Activated CD8-positive, alpha-beta memory T cell treated with anti-CD3 and anti-CD28 coated beads, Interleukin-2, amount 10 ng/mL, durations not matched to agents 7 days and 5 days (primary cell): Measurements from ENCODE around the gene OSCP1. TPM values are rescaled to one million over a fixed set of nuclear protein-coding genes. Genes with fewer than 3 reads are reported as not detected.
"Not testable (repeated sequence)": the region's sequence is repeated elsewhere in the genome, so short reads cannot be mapped to it uniquely, and the experiment has no call there.

ENCODE experiments used
- ATAC-seq: fragments of 150-1000 bp; cut with Tn5 transposase; one replicate; pipeline ENCODE4 v1.10.0; 2021; ENCODE audit warnings: moderate library complexity
- CTCF ChIA-PET: fragments of 350-600 bp; sonication (Branson Sonifier 250); formaldehyde crosslinking; loops from one replicate; lab custom pipeline; 2021; ENCODE audit warnings: antibody characterized with exemption; lab: Charles Lee
- DNase-seq: peaks from one replicate; pipeline ENCODE4 v3.0.0-alpha.2; 2020
- H3K27ac Mint-ChIP-seq: one replicate; pipeline ENCODE4 v1.8.0; 2021; ENCODE audit warnings: mild to moderate bottlenecking, mixed read lengths
- H3K27me3 Mint-ChIP-seq: one replicate; pipeline ENCODE4 v1.8.0; 2021; ENCODE audit warnings: mixed read lengths
- H3K36me3 Mint-ChIP-seq: one replicate; pipeline ENCODE4 v1.8.0; 2021; ENCODE audit warnings: mild to moderate bottlenecking, mixed read lengths
- H3K4me1 Mint-ChIP-seq: one replicate; pipeline ENCODE4 v1.8.0; 2021; ENCODE audit warnings: mixed read lengths
- H3K4me3 Mint-ChIP-seq: one replicate; pipeline ENCODE4 v1.8.0; 2021; ENCODE audit warnings: mild to moderate bottlenecking, moderate library complexity, mixed read lengths
- H3K9me3 Mint-ChIP-seq: one replicate; pipeline ENCODE4 v1.8.0; 2022; ENCODE audit warnings: low read depth, mixed read lengths
- total RNA-seq, 2 experiments: library from RNA; stranded (reverse); gene quantifications; one replicate each; pipeline ENCODE4 v1.2.3, GENCODE V29; 2021

The OSCP1 gene
- 1 to 10 TPM in 1 of 2 experiments, under 1 TPM in 1; 0.85 to 1.3 TPM for total RNA-seq

- peaks cover 10% of the 10 kb centered on the region for H3K36me3 Mint-ChIP-seq
- H3K27me3 Mint-ChIP-seq = no peaks in the 10 kb centered on the region
- ATAC-seq (peak; percentile 99), DNase-seq (peak; percentile 93)
- H3K9me3 Mint-ChIP-seq = no peaks in the 10 kb centered on the region
- H3K27ac Mint-ChIP-seq = peak within 1 kb of the TSS; percentile 83
- CTCF ChIA-PET = interaction anchor here (0.8 to 1.7 kb wide), 16 partner anchors 9 to 301 kb away, joined by 3 to 7 read pairs (median 3); partner anchors contain the start of genes MRPS15, SH3D21 and TRAPPC3
- H3K4me3 Mint-ChIP-seq = peak within 1 kb of the TSS; percentile 81
- H3K4me1 Mint-ChIP-seq = peaks cover 26% of the 10 kb centered on the region
Measured at GRCh38 chr1:36450270-36450918, at the start of gene OSCP1. Gene OSCP1 (minus strand): TSS chr1:36450451. CDS start chr1:36450369, 82 bp downstream.

GRCh38 chr1:36497207-36497606 lies 47.0 kb upstream of the OSCP1 start:
- no peak overlapping the region for H3K27ac Mint-ChIP-seq

GRCh38 chr1:36494971-36495370 lies 44.7 kb upstream of the OSCP1 start:
- Mint-ChIP-seq H3K4me3 (no peak overlapping the region), H3K27me3 (peaks cover 26% of the 10 kb centered on the region), H3K36me3 (no peaks in the 10 kb centered on the region), H3K9me3 (no peaks in the 10 kb centered on the region), H3K4me1 (no peaks in the 10 kb centered on the region), H3K27ac (no peak overlapping the region)
- CTCF ChIA-PET = no interaction called here
- ATAC-seq (no peak), DNase-seq (no peak)

More at GRCh38 chr1:36497207-36497606, 47.0 kb upstream of the OSCP1 start:
- H3K4me3 Mint-ChIP-seq = no peak overlapping the region
- H3K27me3 Mint-ChIP-seq = peaks cover 24% of the 10 kb centered on the region
- no peaks in the 10 kb centered on the region for H3K4me1 Mint-ChIP-seq
- no peaks in the 10 kb centered on the region for H3K36me3 Mint-ChIP-seq
- CTCF ChIA-PET = interaction anchor here (1.0 kb wide), 1 partner anchor 19 kb away, joined by 3 read pairs; no protein-coding TSS in a partner anchor
- ATAC-seq (no peak), DNase-seq (no peak)
- no peaks in the 10 kb centered on the region for H3K9me3 Mint-ChIP-seq

GRCh38 chr1:36493524-36493923 lies 43.3 kb upstream of the OSCP1 start:
- H3K36me3 Mint-ChIP-seq = no peaks in the 10 kb centered on the region
- H3K27me3 Mint-ChIP-seq = peaks cover 27% of the 10 kb centered on the region
- H3K4me1 Mint-ChIP-seq = no peaks in the 10 kb centered on the region
- no peak overlapping the region for H3K27ac Mint-ChIP-seq
- ATAC-seq (no peak), DNase-seq (no peak)
- CTCF ChIA-PET = interaction anchor here (1.6 to 2.3 kb wide), 2 partner anchors 23 to 83 kb away, joined by 4 to 8 read pairs; no protein-coding TSS in a partner anchor
- no peaks in the 10 kb centered on the region for H3K9me3 Mint-ChIP-seq
- H3K4me3 Mint-ChIP-seq = no peak overlapping the region

- H3K27ac Mint-ChIP-seq = no peak overlapping the region
- H3K4me3 Mint-ChIP-seq = no peak overlapping the region
- peaks cover 23% of the 10 kb centered on the region for H3K27me3 Mint-ChIP-seq
- H3K36me3 Mint-ChIP-seq = no peaks in the 10 kb centered on the region
- no peak for ATAC-seq
- no peaks in the 10 kb centered on the region for H3K9me3 Mint-ChIP-seq
- CTCF ChIA-PET = interaction anchor here (1.1 to 2.3 kb wide), 3 partner anchors 24 to 84 kb away, joined by 3 to 8 read pairs (median 4); no protein-coding TSS in a partner anchor
- no peak for DNase-seq
- no peaks in the 10 kb centered on the region for H3K4me1 Mint-ChIP-seq
Measured at GRCh38 chr1:36492491-36492890, 42.2 kb upstream of the OSCP1 start.

- CTCF ChIA-PET, H3K27ac Mint-ChIP-seq: not testable (repeated sequence)
Measured at GRCh38 chr1:36489258-36490051, 39.2 kb upstream of the OSCP1 start.

GRCh38 chr1:36487906-36488305 lies 37.7 kb upstream of the OSCP1 start:
- peaks cover 33% of the 10 kb centered on the region for H3K27me3 Mint-ChIP-seq
- no peak for DNase-seq
- CTCF ChIA-PET = no interaction called here

More at GRCh38 chr1:36489258-36490051, 39.2 kb upstream of the OSCP1 start:
- not testable (repeated sequence) for H3K9me3 Mint-ChIP-seq, H3K4me3 Mint-ChIP-seq, ATAC-seq, H3K4me1 Mint-ChIP-seq, H3K36me3 Mint-ChIP-seq, DNase-seq
- H3K27me3 Mint-ChIP-seq = peaks cover 29% of the 10 kb centered on the region

GRCh38 chr1:36487336-36487725 lies 37.1 kb upstream of the OSCP1 start:
- CTCF ChIA-PET = not testable (repeated sequence)

More at GRCh38 chr1:36487906-36488305, 37.7 kb upstream of the OSCP1 start:
- Mint-ChIP-seq H3K27ac (no peak overlapping the region), H3K4me3 (no peak overlapping the region), H3K36me3 (no peaks in the 10 kb centered on the region), H3K9me3 (no peaks in the 10 kb centered on the region), H3K4me1 (no peaks in the 10 kb centered on the region)
- ATAC-seq = no peak

GRCh38 chr1:36486439-36487335 lies 36.4 kb upstream of the OSCP1 start:
- CTCF ChIA-PET = interaction anchor here (1.2 kb wide), 1 partner anchor 30 kb away, joined by 5 read pairs; no protein-coding TSS in a partner anchor
- Mint-ChIP-seq H3K36me3 (no peaks in the 10 kb centered on the region), H3K4me1 (peaks cover 7% of the 10 kb centered on the region), H3K4me3 (no peak overlapping the region), H3K27me3 (peaks cover 31% of the 10 kb centered on the region), H3K27ac (no peak overlapping the region), H3K9me3 (no peaks in the 10 kb centered on the region)
- ATAC-seq (no peak), DNase-seq (no peak)

More at GRCh38 chr1:36487336-36487725, 37.1 kb upstream of the OSCP1 start:
- H3K27ac Mint-ChIP-seq, H3K9me3 Mint-ChIP-seq, H3K4me3 Mint-ChIP-seq, ATAC-seq, H3K4me1 Mint-ChIP-seq, H3K36me3 Mint-ChIP-seq, DNase-seq: not testable (repeated sequence)
- peaks cover 33% of the 10 kb centered on the region for H3K27me3 Mint-ChIP-seq

GRCh38 chr1:36486093-36486438 lies 35.8 kb upstream of the OSCP1 start:
- no peak for ATAC-seq
- CTCF ChIA-PET = interaction anchor here (1.2 kb wide), 1 partner anchor 30 kb away, joined by 5 read pairs; no protein-coding TSS in a partner anchor

GRCh38 chr1:36484099-36484498 lies 33.8 kb upstream of the OSCP1 start:
- Mint-ChIP-seq H3K27ac (no peak overlapping the region), H3K36me3 (no peaks in the 10 kb centered on the region), H3K27me3 (peaks cover 34% of the 10 kb centered on the region), H3K9me3 (no peaks in the 10 kb centered on the region), H3K4me3 (no peak overlapping the region), H3K4me1 (peaks cover 14% of the 10 kb centered on the region)
- ATAC-seq (no peak), DNase-seq (no peak)
- CTCF ChIA-PET = interaction anchor here (3.0 kb wide), 1 partner anchor 33 kb away, joined by 9 read pairs; no protein-coding TSS in a partner anchor

More at GRCh38 chr1:36486093-36486438, 35.8 kb upstream of the OSCP1 start:
- Mint-ChIP-seq H3K4me3 (no peak overlapping the region), H3K27ac (no peak overlapping the region), H3K9me3 (no peaks in the 10 kb centered on the region), H3K27me3 (peaks cover 34% of the 10 kb centered on the region), H3K36me3 (no peaks in the 10 kb centered on the region), H3K4me1 (peaks cover 9% of the 10 kb centered on the region)
- no peak for DNase-seq

GRCh38 chr1:36482724-36483388 lies 32.6 kb upstream of the OSCP1 start, which contains the start of gene CSF3R:
Gene CSF3R (minus strand): TSS chr1:36482913. CDS start chr1:36479496, 3,417 bp downstream.
- ATAC-seq = no peak
- H3K9me3 Mint-ChIP-seq = no peaks in the 10 kb centered on the region
- H3K27me3 Mint-ChIP-seq = peaks cover 34% of the 10 kb centered on the region
- peak within 1 kb of the TSS; percentile 1 for H3K4me3 Mint-ChIP-seq
- no peak for DNase-seq
- H3K36me3 Mint-ChIP-seq = no peaks in the 10 kb centered on the region
- peaks cover 14% of the 10 kb centered on the region for H3K4me1 Mint-ChIP-seq
- CTCF ChIA-PET = interaction anchor here (0.7 to 3.0 kb wide), 2 partner anchors 11 to 34 kb away, joined by 3 to 9 read pairs; no protein-coding TSS in a partner anchor
- H3K27ac Mint-ChIP-seq = no peak within 1 kb of the TSS
